IMR-90 (cell line): ENCODE results near the gene MPL. TPM values are rescaled to one million over a fixed set of nuclear protein-coding genes. Genes with fewer than 3 reads are reported as not detected.

Experiments
- ATAC-seq: fragments of 200-7000 bp; cut with Tn5 transposase; 2 replicates; pipeline ENCODE4 v1.9.1; 2020; ENCODE audit warnings: low read depth, mild to moderate bottlenecking, moderate library complexity
- BruUV-seq: library from RNA; stranded (reverse); fragments of 400-500 nt; replicated peaks from 2 replicates; lab custom pipeline; 2021; lab: Mats Ljungman, UMichigan
- CTCF ChIA-PET: fragments of 300-600 bp; formaldehyde crosslinking; extraction: SDS; loops from one replicate; lab custom pipeline; 2021; ENCODE audit warnings: antibody characterized with exemption; lab: Yijun Ruan, JAX
- POLR2A ChIA-PET: fragments of 300-600 bp; sonication (Branson Sonifier 250); formaldehyde crosslinking; loops from one replicate; lab custom pipeline; 2022; ENCODE audit warnings: antibody characterized with exemption; ENCODE audit not compliant: unreplicated experiment; lab: Charles Lee
- DNase-seq: peaks from one replicate; pipeline ENCODE4 v3.0.0; 2013
- H2AFZ ChIP-seq: replicated peaks from 2 replicates; pipeline ENCODE3; 2013; ENCODE audit warnings: low read length, mild to moderate bottlenecking; ENCODE audit not compliant: poor library complexity
- H2AK5ac ChIP-seq: 2 replicates; pipeline ENCODE4 v1.6.1; 2013; ENCODE audit warnings: low read depth, low read length, inconsistent platforms
- H2AK9ac ChIP-seq: replicated peaks from 2 replicates; pipeline ENCODE3; 2013; ENCODE audit warnings: mild to moderate bottlenecking, low read depth, low read length, moderate library complexity; ENCODE audit not compliant: poor library complexity
- H2BK120ac ChIP-seq: 2 replicates; pipeline ENCODE4 v1.6.1; 2013; ENCODE audit warnings: low read depth, low read length, inconsistent platforms
- H2BK15ac ChIP-seq: 3 replicates; pipeline ENCODE4 v1.6.1; 2013; ENCODE audit warnings: low read depth, low read length, inconsistent platforms
- H2BK20ac ChIP-seq: 2 replicates; pipeline ENCODE4 v1.6.1; 2013; ENCODE audit warnings: low read depth, mild to moderate bottlenecking, inconsistent platforms, low read length, moderate library complexity
- H2BK5ac ChIP-seq: 2 replicates; pipeline ENCODE4 v1.6.1; 2013; ENCODE audit warnings: mild to moderate bottlenecking, low read depth, low read length, inconsistent platforms; ENCODE audit not compliant: poor library complexity, severe bottlenecking
- H3K14ac ChIP-seq: replicated peaks from 2 replicates; pipeline ENCODE4 v1.6.1; 2013; ENCODE audit warnings: low read depth, low read length, inconsistent platforms
- H3K18ac ChIP-seq: 2 replicates; pipeline ENCODE4 v1.6.1; 2013; ENCODE audit warnings: low read depth, low read length, control low read depth
- H3K23ac ChIP-seq: 2 replicates; pipeline ENCODE4 v1.6.1; 2013; ENCODE audit warnings: low read depth, low read length, inconsistent platforms
- H3K27ac ChIP-seq: 2 replicates; pipeline ENCODE4 v1.5.1; 2013; ENCODE audit warnings: mild to moderate bottlenecking, control low read depth, low read length; ENCODE audit not compliant: insufficient read depth
- H3K27me3 ChIP-seq: 2 replicates; pipeline ENCODE4 v1.6.1; 2013; ENCODE audit warnings: low read length; ENCODE audit not compliant: control insufficient read depth, insufficient read depth
- H3K36me3 ChIP-seq: 2 replicates; pipeline ENCODE4 v1.6.1; 2013; ENCODE audit warnings: low read length, mixed read lengths; ENCODE audit not compliant: control insufficient read depth, insufficient read depth
- H3K4ac ChIP-seq: 2 replicates; pipeline ENCODE4 v1.6.1; 2013; ENCODE audit warnings: low read depth, low read length, inconsistent platforms
- H3K4me1 ChIP-seq: 2 replicates; pipeline ENCODE4 v1.6.1; 2013; ENCODE audit warnings: low read length, mixed read lengths; ENCODE audit not compliant: control insufficient read depth, insufficient read depth
- H3K4me2 ChIP-seq: 2 replicates; pipeline ENCODE4 v1.6.1; 2013; ENCODE audit warnings: low read depth, mild to moderate bottlenecking, control low read depth, low read length, moderate library complexity
- H3K4me3 ChIP-seq: 2 replicates; pipeline ENCODE4 v1.5.1; 2013; ENCODE audit warnings: low read depth, mild to moderate bottlenecking, control low read depth, low read length, moderate library complexity; ENCODE audit not compliant: insufficient read depth
- H3K56ac ChIP-seq: 2 replicates; pipeline ENCODE4 v1.6.1; 2013; ENCODE audit warnings: low read length, inconsistent platforms; ENCODE audit not compliant: insufficient read depth; ENCODE audit errors: extremely low read depth
- H3K79me1 ChIP-seq, 2 experiments: 2 replicates each; pipeline ENCODE4 v1.6.1; 2013; ENCODE audit warnings: low read length in 2 of 2, inconsistent platforms in 1 of 2, low read depth in 1 of 2
- H3K9ac ChIP-seq: 2 replicates; pipeline ENCODE4 v1.6.1; 2013; ENCODE audit warnings: low read depth, low read length, control low read depth
- H3K9me1 ChIP-seq: 2 replicates; pipeline ENCODE4 v1.6.1; 2013; ENCODE audit warnings: low read length, inconsistent platforms; ENCODE audit not compliant: insufficient read depth
- H3K9me3 ChIP-seq: 2 replicates; pipeline ENCODE4 v1.6.1; 2013; ENCODE audit warnings: low read length; ENCODE audit not compliant: control insufficient read depth, insufficient read depth
- H4K20me1 ChIP-seq: 2 replicates; pipeline ENCODE4 v1.6.1; 2013; ENCODE audit warnings: low read length, inconsistent platforms; ENCODE audit not compliant: insufficient read depth
- H4K5ac ChIP-seq: 2 replicates; pipeline ENCODE4 v1.6.1; 2013; ENCODE audit warnings: mild to moderate bottlenecking, low read depth, low read length, control low read depth
- H4K8ac ChIP-seq, 2 experiments: 2 replicates each; pipeline ENCODE4 v1.6.1; 2013; ENCODE audit warnings: low read depth in 2 of 2, low read length in 2 of 2, control low read depth in 1 of 2, inconsistent platforms in 1 of 2
- H4K91ac ChIP-seq: 2 replicates; pipeline ENCODE4 v1.6.1; 2013; ENCODE audit warnings: low read depth, low read length, inconsistent platforms; ENCODE audit not compliant: insufficient read depth
- BHLHE40 ChIP-seq: fragments of 150-350 bp; IDR thresholded peaks from 2 replicates; pipeline ENCODE4 v1.6.1; 2016; ENCODE audit warnings: mild to moderate bottlenecking, low read depth, low read length
- ELK1 ChIP-seq: fragments of 150-350 bp; IDR thresholded peaks from 2 replicates; pipeline ENCODE4 v1.6.1; 2016; ENCODE audit warnings: low read depth, mild to moderate bottlenecking, low read length, moderate library complexity, borderline replicate concordance
- NFE2L2 ChIP-seq: fragments of 150-350 bp; IDR thresholded peaks from 2 replicates; pipeline ENCODE4 v1.6.1; 2016; ENCODE audit warnings: low read depth, mild to moderate bottlenecking, low read length
- RAD21 ChIP-seq: IDR thresholded peaks from 2 replicates; pipeline ENCODE4 v1.6.1; 2012; ENCODE audit warnings: low read length, improper control_type of control experiment
- RCOR1 ChIP-seq: IDR thresholded peaks from 2 replicates; pipeline ENCODE4 v1.6.1; 2012; ENCODE audit warnings: mild to moderate bottlenecking, low read length, improper control_type of control experiment; ENCODE audit not compliant: insufficient replicate concordance
- SMC3 ChIP-seq: fragments of 150-350 bp; IDR thresholded peaks from 2 replicates; pipeline ENCODE4 v1.6.1; 2016; ENCODE audit warnings: low read depth, mild to moderate bottlenecking, antibody characterized with exemption, low read length, moderate library complexity
- WGBS, 2 experiments: methylation state at CpG; one replicate each; pipeline versions ENCODE4 v1.1.5 to v1.1.7; 2013; ENCODE audit warnings: missing lambda C conversion rate in 2 of 2; ENCODE audit not compliant: insufficient read length in 1 of 2; ENCODE audit errors: extremely low coverage in 2 of 2; 5-methylcytosine and 5-hydroxymethylcytosine counted together
- dilution Hi-C: fragments of 300-500 bp; cut with HindIII; formaldehyde crosslinking; loops from one replicate; pipeline ENCODE4 v1.14.3; 2018; ENCODE audit warnings: low sequenced_read_pairs; ENCODE audit not compliant: unreplicated experiment
- in situ Hi-C: fragments of 300-500 bp; cut with MboI; formaldehyde crosslinking; loops from 3 replicates; pipeline ENCODE4 v1.14.3; 2019; ENCODE audit warnings: low sequenced_read_pairs, inconsistent platforms, mixed read lengths
- intact Hi-C: fragments of 100-400 bp; cut with micrococcal nuclease; formaldehyde crosslinking; loops from 2 replicates; pipeline ENCODE4 v1.10.0; 2022
- polyA plus RNA-seq, 3 experiments: library from polyadenylated mRNA; depleted of rRNA; stranded (reverse); fragments of >200 nt; gene quantifications; 2 replicates each; pipeline ENCODE4 v1.2.3, GENCODE V29; 2012; ENCODE audit warnings: low replicate concordance in 1 of 3
- total RNA-seq: library from RNA; depleted of rRNA; stranded (reverse); fragments of >200 nt; gene quantifications from 2 replicates; pipeline ENCODE4 v1.2.3, GENCODE V29; 2012

Gene MPL
- total and polyA plus RNA-seq, 2 of the 4 experiments (the other 2 are of a cell fraction): 0.12 TPM; not detected in 1

DNA sequence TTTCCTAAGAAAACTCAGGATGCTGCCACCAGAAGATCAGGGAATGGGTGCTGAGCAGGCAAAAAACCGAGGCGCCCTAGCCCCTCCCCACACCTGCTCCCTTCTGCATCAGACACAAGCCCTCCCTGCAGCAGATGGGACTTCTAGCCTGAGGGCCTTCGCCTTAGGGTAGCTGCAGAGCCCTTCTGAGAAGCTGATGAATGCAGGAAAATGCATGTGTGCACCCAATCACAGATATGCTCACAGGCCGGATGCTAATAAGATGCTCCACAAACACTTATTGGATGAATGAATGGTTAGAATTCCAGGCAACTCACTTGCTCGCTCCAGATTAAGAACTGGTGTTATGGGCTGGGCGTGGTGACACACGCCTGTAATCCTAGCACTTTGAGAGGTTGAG, 45.4 kb upstream of the MPL start:
- Histone ChIP-seq H2BK5ac (no peak overlapping the region), H4K91ac (no peak overlapping the region), H3K27ac (no peak overlapping the region), H4K20me1 (no peaks in the 10 kb centered on the region), H4K5ac (no peak overlapping the region), H3K4me3 (no peak overlapping the region), H3K4ac (no peak overlapping the region; the same call in 1 of the 2 replicates), H2AK5ac (no peak overlapping the region), H2BK15ac (no peak overlapping the region), H3K36me3 (no peaks in the 10 kb centered on the region), H3K18ac (no peak overlapping the region), H3K4me1 (peaks cover 10% of the 10 kb centered on the region), H2AK9ac (no peak overlapping the region), H3K56ac (no peak overlapping the region), H4K8ac (no peak overlapping the region), H2BK120ac (no peak overlapping the region), H3K9me3 (no peaks in the 10 kb centered on the region), H3K27me3 (peaks cover 20% of the 10 kb centered on the region), H3K23ac (no peak overlapping the region), H3K9ac (no peak overlapping the region), H2AFZ (no peak overlapping the region), H2BK20ac (no peak overlapping the region), H3K4me2 (no peak overlapping the region), H3K9me1 (peaks cover 3% of the 10 kb centered on the region; the same call in 1 of the 2 replicates), H3K14ac (no peak overlapping the region), H3K79me1 (no peaks in the 10 kb centered on the region)
- in situ Hi-C loops: no loop called here
- no peak for ATAC-seq
- no CpG with 5 or more reads among the region's 7 CpGs for WGBS, 2 experiments
- POLR2A ChIA-PET: interaction anchor here (0.6 kb wide), 1 partner anchor 90 kb away, joined by 8 read pairs; no protein-coding TSS in a partner anchor
- no TSS peak for BruUV-seq
- CTCF ChIA-PET: no interaction called here
- no peak for DNase-seq
- dilution Hi-C loops: no loop called here
- intact Hi-C loops: no loop called here
- TF ChIP-seq ELK1: no peak
- TF ChIP-seq BHLHE40: no peak
- TF ChIP-seq RAD21: no peak
- TF ChIP-seq SMC3: no peak
- no peak for TF ChIP-seq NFE2L2
- TF ChIP-seq RCOR1: no peak
